SIG-M5 treated with dmso at 0.1 percent for 504 hours (cell line): Measurements from ENCODE around the gene SPIN1.

Experiments used
- DNase-seq: peaks from one replicate; lab custom pipeline; 2025; ENCODE audit not compliant: unreplicated experiment; lab: John Stamatoyannopoulos, UW

Gene SPIN1

DNA sequence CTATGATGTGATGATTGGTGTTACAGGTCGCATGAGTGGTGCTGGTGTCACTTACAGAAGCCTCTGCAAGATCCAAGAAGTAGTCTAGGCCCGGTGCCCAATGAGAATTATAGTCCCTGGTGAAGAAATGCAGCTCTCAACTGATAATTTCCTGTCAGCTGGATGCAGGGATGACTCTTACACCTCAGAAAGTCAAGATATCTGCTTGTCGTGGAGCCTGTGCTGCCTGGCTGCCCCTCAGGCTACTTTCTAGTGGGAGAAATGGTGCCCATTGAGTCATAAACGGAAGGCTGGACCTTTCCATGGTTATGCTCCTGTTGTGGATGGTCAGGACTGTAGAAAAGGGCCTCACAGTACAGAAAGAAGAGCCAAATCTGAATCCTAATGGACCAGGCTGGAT, 99.9 kb downstream of the SPIN1 start:
- no peak for DNase-seq

DNA sequence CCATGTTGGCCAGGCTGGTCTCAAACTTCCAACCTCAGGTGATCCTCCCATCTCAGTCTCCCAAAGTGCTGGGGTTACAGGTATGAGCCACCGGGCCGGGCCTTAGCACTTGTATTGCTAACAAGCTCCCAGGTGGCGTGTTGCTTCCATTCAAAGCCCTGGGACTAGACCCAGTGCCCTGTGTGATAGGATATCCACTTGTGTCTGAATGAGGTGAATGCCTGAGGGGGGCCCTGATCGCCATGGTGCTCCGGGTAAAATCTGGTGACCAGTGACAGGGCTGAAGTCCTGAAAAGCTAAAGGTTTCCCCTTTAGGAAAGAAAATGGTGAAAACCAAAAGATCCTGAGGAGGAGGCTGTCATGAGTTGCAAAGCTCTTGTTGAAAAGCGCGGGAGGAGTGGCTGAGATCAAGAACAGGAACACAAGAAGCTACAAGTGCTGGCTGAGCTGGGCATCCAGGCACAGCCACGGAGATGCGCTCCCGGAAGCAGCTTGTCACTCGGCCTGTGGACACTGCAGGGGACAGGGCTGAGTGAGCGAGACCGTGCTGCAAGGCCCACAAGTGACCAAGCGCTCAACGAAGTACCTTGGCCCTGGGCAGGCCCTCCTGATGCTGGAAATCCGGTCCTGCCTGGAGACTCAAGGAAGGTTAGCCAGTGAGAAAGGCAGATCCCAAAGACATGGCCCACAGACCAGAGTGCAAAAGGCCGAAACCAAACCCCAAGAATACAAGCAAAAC, 106.9 kb downstream of the SPIN1 start:
- DNase-seq, result no peak

DNA sequence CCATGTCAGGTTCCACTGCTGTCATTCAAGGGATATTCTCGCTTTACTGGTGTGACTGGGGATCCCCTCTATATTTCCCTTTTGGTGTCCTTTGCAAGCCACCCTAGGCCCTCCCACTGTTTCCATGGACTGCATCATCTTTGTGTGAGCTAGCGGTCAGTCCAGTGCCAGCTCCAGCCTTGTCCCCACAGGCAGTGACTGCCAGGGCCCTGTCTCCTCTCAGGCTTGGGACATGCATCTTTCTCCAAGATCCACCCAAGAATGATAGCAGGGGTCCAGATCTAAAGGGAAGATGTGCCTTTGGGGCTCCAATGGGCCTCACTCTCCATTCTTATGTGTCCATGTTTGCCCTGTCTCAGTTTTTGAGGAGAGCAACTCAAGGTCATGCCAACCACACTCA, 109.0 kb downstream of the SPIN1 start:
- no peak for DNase-seq

DNA sequence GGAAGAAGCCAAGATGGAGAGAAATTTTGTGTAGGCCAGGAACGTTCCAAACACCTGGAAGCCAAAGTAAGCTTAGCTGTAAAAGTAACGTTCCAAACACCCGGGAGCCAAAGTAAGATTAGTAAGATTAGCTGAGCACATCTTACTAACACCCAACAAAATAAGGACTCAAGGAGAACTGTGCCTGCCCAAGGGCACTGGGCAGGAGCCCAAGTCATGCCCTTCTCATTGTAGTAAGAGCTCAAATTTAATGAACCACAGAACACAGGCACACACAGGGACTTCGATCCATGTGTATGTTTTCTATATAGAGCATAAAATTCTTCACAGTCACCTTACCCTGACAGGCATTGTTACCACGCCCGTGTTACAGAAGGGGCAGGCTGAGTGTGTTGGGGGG, 110.6 kb downstream of the SPIN1 start:
- no peak for DNase-seq

DNA sequence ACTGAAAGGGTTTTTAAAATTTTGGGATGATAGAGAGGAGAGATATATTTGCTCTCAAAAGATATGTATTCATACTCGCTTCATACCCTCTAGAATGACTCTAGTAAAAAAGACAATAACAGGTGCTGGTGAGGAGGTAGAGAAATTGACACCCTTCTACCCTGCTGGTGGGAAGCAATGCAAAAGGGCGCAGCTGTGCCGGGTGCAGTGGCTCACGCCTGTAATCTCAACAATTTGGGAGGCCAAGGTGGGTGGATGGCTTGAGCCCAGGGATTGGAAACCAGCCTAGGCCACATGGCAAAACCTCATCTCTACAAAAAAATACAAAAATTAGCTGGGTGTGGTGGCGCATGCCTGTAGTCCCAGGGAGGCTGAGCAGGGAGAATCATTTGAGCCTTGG, 112.8 kb downstream of the SPIN1 start:
- no peak for DNase-seq

DNA sequence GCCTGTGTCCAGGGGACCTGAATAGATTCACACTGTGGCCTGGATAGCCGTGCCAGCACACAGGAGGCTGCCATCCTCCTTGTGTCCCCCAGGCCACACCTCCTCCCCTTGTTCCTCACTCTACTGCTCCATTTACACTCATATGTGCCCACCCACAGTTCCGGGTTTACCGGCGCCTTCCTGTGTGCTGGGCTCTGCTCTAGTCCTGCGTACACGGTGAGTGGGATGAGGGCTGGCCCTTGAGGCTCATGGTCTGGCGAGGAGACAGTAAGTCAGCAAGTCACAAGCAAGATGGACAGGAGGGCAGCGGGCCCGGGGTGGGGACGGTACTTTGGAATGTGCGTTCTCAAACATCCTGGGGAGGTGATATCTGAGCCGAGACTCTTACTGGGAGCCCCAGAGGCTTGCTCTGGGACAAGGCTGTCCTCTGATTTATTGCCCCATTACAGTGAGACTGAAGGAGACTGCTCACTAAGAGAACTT, 114.3 kb downstream of the SPIN1 start:
- DNase-seq, result no peak

DNA sequence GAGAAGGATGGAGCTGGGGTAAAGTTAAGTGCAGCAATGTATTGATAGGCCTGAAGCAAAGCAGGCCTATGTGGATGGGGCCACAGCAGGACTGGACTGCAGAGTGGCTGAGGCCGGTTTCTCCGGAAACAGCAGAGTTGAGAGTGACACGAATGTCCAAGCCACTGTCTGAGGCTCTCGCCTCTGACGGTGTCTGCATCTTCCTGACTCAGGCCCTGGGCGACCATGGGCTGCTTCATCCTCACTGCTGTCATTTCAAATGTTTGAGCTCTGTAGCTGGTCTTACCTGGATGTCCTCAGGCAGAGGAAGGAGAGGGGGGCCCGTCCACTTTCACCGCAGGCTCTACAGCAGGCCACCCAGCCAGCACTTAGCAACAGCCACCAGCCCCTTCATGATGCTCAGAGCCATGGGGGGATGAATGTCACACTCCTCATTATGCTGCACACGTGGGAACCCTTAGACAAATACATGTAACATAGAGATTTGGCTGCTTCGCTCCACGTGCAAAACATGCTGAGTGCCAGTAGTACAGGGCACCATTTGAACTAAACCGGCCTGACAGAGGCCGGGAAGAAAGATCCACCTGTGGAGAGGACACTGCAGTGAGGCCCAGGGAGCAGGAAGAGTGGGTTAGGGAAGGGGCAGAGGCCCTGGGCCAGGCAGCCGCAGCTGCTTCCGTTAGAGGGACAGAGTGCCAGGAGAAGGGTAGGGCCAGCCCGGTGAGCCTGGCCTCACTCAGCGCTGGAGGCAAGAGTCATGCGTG, 115.0 kb downstream of the SPIN1 start:
- DNase-seq, result no peak

DNA sequence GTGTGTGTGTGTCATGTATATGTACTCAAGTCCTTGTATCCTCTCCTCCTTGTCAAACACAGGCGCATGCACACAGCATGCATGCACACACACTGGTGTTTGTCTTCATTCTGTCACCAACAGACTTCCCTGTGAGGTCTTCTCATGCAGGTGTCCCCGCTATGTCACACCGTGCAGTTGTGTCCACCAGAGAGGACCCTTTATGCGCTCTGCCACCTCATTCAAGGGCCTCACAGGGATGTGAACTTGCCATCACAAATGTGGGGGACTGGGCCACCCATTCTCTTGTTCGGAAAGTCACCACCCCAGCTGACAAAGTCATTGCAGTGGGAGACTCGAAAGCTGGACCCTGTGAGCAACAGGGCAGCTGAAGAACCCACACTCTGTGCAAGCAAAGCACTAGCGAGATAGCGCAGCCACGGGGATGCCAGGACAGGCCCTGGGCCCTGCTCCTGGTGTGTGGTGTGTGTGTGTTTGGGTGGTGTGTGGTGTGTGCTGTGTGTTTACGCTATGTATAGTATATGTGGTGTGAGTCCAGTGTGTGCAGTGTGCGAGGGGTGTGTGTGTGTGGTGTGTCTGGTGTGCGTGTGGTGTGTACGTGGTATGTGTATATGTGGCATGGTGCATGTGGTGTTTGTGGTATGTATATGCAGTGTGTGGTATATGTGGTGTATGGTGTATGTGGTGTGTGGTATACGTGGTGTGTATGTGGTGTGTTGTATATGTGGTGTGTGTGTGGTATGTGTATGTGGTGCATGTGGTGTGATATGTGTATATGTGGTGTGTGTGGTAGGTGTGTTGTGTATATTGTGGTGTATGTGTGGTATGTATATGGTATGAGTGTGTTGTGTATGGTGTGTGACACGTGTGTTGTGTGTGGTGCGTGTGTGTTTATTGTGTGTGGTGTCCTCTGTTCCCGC, 115.9 kb downstream of the SPIN1 start:
- no peak for DNase-seq

DNA sequence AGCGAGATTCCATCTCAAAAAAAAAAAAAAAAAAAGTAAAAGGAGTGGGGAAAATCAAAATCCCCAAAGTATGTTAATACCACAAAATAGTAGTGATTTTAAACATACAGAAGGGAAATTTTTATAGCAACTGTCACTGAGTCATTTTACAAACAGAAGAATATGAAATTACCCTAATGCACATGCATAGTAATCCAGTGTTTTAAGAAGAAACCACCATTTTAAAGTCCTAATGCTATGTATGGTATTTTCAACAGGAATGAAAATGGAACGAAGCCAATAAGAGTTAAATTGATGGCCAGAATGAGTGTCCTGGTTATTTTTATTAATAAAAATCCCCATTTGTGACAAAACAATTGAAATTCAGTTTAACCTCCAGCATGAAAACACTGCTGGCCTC, 120.1 kb downstream of the SPIN1 start:
- DNase-seq, result no peak

DNA sequence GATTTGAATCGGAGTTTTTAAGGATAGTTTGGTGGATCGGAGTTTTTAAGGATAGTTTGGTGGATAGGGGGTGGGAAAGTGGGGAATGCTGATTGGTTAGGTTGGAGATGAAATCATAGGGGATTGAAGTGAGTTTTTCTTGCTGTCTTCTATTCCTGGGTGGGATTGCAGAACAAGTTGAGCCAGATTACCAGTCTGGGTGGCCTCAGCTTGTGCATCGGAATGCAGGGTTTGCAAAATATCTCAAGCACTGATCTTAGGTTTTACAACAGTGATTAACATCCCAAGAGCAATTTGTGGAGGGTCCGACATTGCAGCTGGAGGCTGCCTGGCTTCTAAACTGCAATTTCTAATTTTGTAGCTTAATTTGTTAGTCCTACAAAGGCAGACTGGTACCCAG, 123.7 kb downstream of the SPIN1 start:
- no peak for DNase-seq

DNA sequence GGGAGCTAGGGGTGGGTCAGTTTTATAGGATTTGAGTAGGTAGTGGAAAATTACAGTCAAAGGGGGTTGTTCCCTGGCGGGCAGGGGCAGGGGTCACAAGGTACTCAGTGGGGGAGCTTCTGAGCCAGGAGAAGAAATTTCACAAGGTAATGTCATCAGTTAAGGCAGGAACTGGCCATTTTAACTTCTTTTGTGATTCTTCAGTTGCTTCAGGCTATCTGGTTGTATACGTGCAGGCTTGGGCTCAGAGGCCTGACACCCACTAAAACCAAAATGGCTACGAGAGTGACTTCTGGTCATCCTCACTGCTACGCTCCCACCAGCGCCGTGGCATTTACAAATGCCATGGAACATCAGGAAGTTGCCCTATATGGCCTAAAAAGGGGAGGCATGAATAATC, 126.0 kb downstream of the SPIN1 start:
- no peak for DNase-seq

DNA sequence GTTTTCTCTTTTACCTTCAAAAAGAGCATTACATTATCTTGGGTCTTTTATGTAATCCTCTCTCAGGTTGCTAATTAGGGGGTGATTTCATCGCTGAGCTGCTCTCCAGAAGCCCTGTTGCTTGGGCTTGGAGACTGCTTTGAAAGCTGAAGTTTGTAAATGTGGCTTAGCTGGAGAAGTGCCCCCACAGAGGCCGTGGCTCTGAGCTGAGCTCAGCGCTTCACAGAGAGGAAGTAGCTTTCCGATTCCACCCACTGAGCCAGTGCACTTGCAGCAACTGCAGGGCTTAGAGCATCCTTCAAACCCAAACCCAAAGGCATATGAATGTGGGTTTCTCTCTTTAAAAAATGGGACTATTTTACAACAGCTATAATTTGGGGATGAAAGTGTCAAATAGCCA, 133.1 kb downstream of the SPIN1 start:
- peak; percentile 30 for DNase-seq

DNA sequence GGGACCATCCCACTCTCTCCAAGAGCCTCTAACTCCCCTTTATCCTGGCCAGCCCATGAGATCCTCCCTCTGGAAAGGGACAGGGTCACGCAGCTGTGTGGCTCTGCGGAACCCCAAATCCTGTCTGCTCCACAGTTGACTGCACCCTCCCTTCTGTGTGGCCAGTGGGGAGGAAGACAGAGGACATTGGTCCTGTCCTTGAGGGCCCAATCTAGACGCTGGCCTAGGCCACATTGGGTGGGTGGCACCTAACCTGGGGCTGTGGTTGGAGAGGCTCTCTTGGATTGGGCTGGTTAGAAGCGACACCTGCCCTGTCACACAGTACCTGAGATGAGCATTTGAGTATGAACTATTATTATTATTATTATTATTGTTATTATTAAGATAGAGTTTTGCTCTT, 134.1 kb downstream of the SPIN1 start:
- DNase-seq, result no peak

DNA sequence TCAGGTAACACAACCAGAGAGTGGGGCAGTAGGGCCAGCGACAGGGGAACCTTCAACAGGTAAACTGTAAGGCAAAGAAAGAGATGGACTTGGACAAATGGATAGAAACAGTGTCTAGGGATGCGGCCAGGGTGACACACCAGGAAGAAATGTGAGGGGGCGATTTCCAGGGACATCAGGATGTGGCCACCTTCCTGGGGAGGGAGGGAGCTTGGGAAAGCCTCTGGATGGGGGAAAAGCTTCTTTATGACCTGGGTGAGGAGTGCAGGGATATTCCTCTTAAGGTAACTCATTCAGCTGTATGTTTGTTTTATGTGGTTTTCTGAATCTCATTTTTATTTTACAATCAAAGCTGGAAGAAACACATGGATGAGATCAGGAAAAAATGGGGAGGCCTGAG, 134.8 kb downstream of the SPIN1 start:
- no peak for DNase-seq

DNA sequence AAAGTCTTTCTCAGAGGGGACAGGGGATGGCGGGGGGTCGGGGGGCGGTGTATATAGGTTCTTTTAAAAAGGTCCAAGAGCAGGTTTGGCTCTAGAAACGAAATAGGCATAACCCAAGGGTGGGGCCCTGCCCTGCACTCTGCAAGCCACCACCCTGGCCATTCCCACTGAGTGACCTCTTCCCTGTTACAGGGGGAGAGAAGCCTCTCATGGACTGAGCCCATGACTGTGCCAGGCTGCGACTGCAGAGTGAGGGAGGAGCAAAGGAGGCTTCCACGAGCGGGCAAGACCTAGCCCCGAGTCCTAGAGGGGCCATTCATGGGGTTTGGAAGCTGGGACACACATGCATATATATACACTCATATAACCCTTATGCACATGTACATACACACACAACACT, 136.7 kb downstream of the SPIN1 start:
- no peak for DNase-seq

DNA sequence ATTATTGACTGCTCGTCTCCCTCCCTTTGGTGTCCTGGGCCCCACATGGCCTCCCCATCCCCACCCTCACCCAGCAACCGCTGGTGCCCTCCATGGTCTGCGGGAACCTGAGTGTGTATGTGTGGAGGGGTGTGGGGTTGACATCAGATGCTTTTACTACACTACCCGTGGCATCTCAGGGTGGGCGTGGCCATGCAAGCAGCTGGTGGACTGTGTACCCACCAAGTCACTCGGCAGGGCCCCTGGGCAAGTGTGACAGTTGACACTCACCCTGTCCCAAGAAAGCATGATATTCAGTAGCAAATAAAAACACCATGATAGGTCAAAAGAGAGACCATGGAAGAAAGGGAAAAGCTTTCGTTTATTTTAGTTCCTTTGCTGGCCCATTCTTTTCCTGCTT, 139.4 kb downstream of the SPIN1 start:
- no peak for DNase-seq
